ENCODE data around the gene PPIL4. TPM values are rescaled to one million over a fixed set of nuclear protein-coding genes. Genes with fewer than 3 reads are reported as not detected.
A peak's percentile ranks its signal among the peaks of the same experiment; 100 is the strongest.

Gene PPIL4
- total RNA-seq, 4 donors from 2014 or later = 10.1 to 30.5 (median 19.0) TPM

DNA sequence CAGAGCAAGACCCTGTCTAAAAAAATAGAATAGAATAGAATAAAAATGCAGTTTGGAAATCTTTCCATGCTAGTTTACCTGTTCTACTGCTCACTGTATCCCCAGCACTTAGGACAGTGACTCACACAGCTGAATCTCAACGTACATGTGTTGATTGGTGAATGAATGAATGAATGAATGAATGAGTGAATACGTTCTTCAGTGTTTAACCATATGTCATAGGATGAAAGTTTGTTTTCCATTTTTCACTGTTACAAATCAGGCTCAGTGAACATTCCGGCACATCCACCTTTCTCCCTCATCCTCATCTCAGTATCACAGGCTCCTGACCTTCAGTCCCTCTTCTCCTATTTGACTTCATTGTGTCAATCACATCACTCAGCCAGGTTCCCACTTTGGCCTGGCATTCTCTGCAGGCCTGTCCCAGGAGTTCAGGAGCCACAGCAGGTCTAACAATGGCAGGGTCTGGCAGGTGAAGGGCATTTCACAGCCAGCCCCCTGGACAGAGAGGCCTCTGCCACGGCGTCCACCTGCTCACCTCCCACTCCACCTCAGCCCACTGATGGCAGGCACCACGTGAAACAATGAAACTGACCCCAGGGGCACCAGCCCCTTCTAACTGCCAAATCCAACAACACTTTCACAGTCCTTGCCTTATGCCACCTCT lies 68.9 kb downstream of the PPIL4 start:
- no peaks in the 10 kb centered on the region for H3K9me3 ChIP-seq
- H3K27me3 ChIP-seq = no peaks in the 10 kb centered on the region
- no peak overlapping the region for H3K4me3 ChIP-seq
- DNase-seq = no peak
- TF ChIP-seq, protein P1, sequence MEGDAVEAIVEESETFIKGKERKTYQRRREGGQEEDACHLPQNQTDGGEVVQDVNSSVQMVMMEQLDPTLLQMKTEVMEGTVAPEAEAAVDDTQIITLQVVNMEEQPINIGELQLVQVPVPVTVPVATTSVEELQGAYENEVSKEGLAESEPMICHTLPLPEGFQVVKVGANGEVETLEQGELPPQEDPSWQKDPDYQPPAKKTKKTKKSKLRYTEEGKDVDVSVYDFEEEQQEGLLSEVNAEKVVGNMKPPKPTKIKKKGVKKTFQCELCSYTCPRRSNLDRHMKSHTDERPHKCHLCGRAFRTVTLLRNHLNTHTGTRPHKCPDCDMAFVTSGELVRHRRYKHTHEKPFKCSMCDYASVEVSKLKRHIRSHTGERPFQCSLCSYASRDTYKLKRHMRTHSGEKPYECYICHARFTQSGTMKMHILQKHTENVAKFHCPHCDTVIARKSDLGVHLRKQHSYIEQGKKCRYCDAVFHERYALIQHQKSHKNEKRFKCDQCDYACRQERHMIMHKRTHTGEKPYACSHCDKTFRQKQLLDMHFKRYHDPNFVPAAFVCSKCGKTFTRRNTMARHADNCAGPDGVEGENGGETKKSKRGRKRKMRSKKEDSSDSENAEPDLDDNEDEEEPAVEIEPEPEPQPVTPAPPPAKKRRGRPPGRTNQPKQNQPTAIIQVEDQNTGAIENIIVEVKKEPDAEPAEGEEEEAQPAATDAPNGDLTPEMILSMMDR (IDR thresholded peaks at IDR 0.05) = no peak
- TF ChIP-seq EP300 (IDR thresholded peaks at IDR 0.05; ENCODE audit: low read depth) = no peak
- TF ChIP-seq POLR2AphosphoS5 (IDR thresholded peaks at IDR 0.05) = no peak
- no peak for TF ChIP-seq POLR2A (IDR thresholded peaks at IDR 0.05)
- H3K27ac ChIP-seq = no peak overlapping the region
- intact Hi-C loops (cut with DNase I; ENCODE audit: low total_unique reads) = no loop called here
- 76 to 78% methylated on average over 6 of the region's 6 CpGs for WGBS, 2 donors (ENCODE audit: low coverage in 1 of 2)
- in situ Hi-C loops (cut with MboI; ENCODE audit: low pct_ligation_motif_present in 1 of 4, low pct_unique_long_range_greater_than_20kb in 1 of 4, low sequenced_read_pairs in 3 of 4) = no loop called here
- H3K36me3 ChIP-seq = no peaks in the 10 kb centered on the region
- H3K4me1 ChIP-seq = peaks cover 16 to 36% (median 22%) of the 10 kb centered on the region in 4 donors

DNA sequence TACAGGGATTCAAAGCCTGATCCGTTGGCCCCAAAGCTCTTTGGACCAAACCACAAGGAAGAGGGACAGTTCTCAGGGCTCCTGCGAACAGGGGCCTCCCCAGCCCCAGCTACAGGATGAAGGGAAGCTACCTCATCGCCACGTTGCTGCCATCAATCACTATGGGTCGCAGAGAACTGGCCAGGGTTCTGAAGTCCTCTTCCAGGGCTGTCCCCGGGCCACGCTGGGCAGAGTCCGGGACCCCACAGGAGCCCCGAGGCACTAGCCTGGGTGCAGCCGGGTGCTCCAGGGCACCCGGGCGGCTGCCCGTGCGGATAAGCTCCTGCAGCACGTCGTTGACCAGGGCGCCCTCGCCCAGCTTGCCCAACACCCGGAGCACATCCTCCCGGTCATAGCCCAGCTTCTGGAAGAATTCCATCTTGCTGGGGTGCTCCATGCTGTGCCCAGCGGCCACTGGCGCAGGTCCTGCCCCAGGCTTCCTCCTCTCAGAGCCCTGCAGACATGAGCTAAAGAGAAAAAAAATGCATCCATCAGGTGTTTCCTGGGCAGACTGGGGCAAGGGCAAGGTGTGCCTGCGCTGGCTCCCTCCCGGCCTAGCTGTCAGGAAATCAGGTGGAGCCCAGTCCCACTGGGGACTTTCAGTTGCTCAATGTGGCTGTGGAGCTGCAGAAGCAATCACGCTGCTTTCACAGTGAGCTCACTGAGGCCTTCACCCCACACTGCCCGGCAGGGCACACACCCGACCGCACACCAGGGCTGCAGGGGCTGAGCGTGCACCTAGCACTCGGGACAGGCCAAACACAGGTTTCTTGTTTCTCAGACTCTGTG lies 71.5 kb downstream of the PPIL4 start:
- peak overlapping the region; percentile 76 to 81 (median 79) for H3K27ac ChIP-seq
- H3K4me3 ChIP-seq = no peak overlapping the region
- intact Hi-C loops (cut with DNase I; ENCODE audit: low total_unique reads) = no loop called here
- in situ Hi-C loops (cut with MboI; ENCODE audit: low pct_ligation_motif_present in 1 of 4, low pct_unique_long_range_greater_than_20kb in 1 of 4, low sequenced_read_pairs in 3 of 4) = no loop called here
- no peaks in the 10 kb centered on the region for H3K36me3 ChIP-seq
- WGBS, 2 donors (ENCODE audit: low coverage in 1 of 2) = 60 to 71% methylated on average over 2 to 30 of the region's 30 CpGs
- H3K9me3 ChIP-seq = no peaks in the 10 kb centered on the region
- H3K27me3 ChIP-seq = no peaks in the 10 kb centered on the region
- peak; percentile 60 for DNase-seq
- H3K4me1 ChIP-seq = peaks cover 16 to 31% (median 22%) of the 10 kb centered on the region in 4 donors
- TF ChIP-seq, protein P1 (IDR thresholded peaks at IDR 0.05) = no peak
- TF ChIP-seq POLR2A (IDR thresholded peaks at IDR 0.05) (peak; percentile 18), EP300 (IDR thresholded peaks at IDR 0.05; ENCODE audit: low read depth) (no peak)

DNA sequence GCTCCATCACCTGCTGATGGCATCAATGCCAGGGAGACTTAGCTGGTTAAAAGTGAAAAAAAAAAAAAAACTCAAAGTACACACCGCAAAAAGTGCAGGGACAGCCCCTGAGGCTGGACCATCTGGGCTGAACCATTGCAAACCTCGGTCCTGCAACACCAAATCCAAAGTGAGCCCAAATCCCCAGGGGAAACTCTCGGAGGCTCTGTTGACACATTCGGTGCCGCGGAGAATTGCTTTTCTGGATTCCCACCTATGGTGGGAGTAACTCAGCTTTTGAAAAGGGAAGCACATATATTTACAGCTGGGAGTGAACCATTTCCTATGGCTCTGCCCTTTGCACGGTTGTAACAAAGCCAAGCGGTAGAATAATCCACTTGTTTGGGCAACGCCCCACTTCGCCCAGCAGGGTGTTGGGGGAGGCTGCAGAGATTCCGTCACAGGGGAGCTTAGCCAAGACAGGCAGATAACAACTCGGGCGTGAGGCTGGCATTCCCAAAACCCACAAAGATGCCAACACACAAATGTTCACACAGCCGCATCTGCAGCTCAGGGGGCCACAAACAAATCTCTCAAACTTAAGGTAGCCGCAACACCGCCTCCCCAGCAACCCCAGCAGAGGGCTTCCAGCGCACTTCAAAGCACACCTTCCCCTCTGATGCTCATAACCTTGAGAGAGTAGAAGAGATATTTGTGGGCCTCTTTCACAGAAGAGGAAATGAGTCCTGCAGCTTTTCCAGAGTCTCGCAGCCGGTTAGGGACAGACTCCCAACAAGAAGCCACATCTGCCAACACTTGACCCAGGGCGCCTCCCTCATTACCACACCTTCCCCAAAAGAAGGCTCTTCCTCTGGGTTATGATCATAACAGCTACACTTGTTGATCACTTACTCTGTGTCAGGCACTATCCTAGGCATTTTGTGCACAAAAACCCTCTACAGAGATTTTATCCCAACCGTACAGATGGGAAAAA lies 72.5 kb downstream of the PPIL4 start:
- intact Hi-C loops (cut with DNase I; ENCODE audit: low total_unique reads) (no loop called here), in situ Hi-C loops (cut with MboI; ENCODE audit: low pct_ligation_motif_present in 1 of 4, low pct_unique_long_range_greater_than_20kb in 1 of 4, low sequenced_read_pairs in 3 of 4) (no loop called here)
- Histone ChIP-seq H3K36me3 (no peaks in the 10 kb centered on the region), H3K27ac (peak overlapping the region; percentile 76 to 81 (median 79)), H3K4me3 (peak overlapping the region in 2 of 4 donors; percentile 7 to 31), H3K27me3 (no peaks in the 10 kb centered on the region), H3K4me1 (peaks cover 16 to 34% (median 22%) of the 10 kb centered on the region in 4 donors), H3K9me3 (no peaks in the 10 kb centered on the region)
- DNase-seq = peak; percentile 89
- WGBS, 2 donors (ENCODE audit: low coverage in 1 of 2) = 36 to 82% methylated on average over 4 to 21 of the region's 21 CpGs
- TF ChIP-seq, protein P1 (IDR thresholded peaks at IDR 0.05) = peak in 3 of 5 experiments; percentile 22 to 56 (median 41)
- peak in 1 of 3 donors; percentile 74 for TF ChIP-seq POLR2AphosphoS5 (IDR thresholded peaks at IDR 0.05)
- TF ChIP-seq POLR2A (IDR thresholded peaks at IDR 0.05) = no peak
- TF ChIP-seq EP300 (IDR thresholded peaks at IDR 0.05; ENCODE audit: low read depth) = no peak

All from transverse colon (tissue), 4 donors.